Stomach smooth muscle (tissue), 2 donors: Measurements from ENCODE around the gene WDCP.
A peak's percentile ranks its signal among the peaks of the same experiment; 100 is the strongest.
"Not testable (repeated sequence)": the region's sequence is repeated elsewhere in the genome, so short reads cannot be mapped to it uniquely, and the experiment has no call there.

Source experiments
- H3K27ac ChIP-seq: one replicate; pipeline ENCODE4 v1.7.0; 2013; ENCODE audit warnings: mild to moderate bottlenecking, low read length, inconsistent platforms
- H3K27me3 ChIP-seq, 2 donors: one replicate each; pipeline ENCODE4 v1.7.0; 2013; ENCODE audit warnings: low read length in 2 of 2; ENCODE audit not compliant: insufficient read depth in 2 of 2, control insufficient read depth in 1 of 2
- H3K36me3 ChIP-seq, 2 donors: one replicate each; pipeline ENCODE4 v1.7.0; 2013; ENCODE audit warnings: low read length in 2 of 2; ENCODE audit not compliant: control insufficient read depth in 2 of 2, insufficient read depth in 2 of 2
- H3K4me1 ChIP-seq: one replicate; pipeline ENCODE4 v1.7.0; 2013; ENCODE audit warnings: low read length; ENCODE audit not compliant: control insufficient read depth, insufficient read depth
- H3K4me3 ChIP-seq, 2 donors: one replicate each; pipeline ENCODE4 v1.7.0; 2013; ENCODE audit warnings: low read length in 2 of 2
- H3K9ac ChIP-seq, 2 donors: one replicate each; pipeline ENCODE4 v1.7.0; 2013; ENCODE audit warnings: low read length in 2 of 2, mild to moderate bottlenecking in 1 of 2
- H3K9me3 ChIP-seq, 2 donors: one replicate each; pipeline ENCODE4 v1.7.0; 2013; ENCODE audit warnings: low read length in 2 of 2; ENCODE audit not compliant: control insufficient read depth in 2 of 2
- donor health status: healthy.
- donor health status: Pancreatic carcinoma.

WDCP gene

GRCh38 chr2:24045511-24046508 is 1.4 kb downstream of the WDCP start:
- Histone ChIP-seq H3K4me3 (peak overlapping the region; percentile 91 to 98), H3K4me1 (peaks cover 19% of the 10 kb centered on the region), H3K9ac (peak overlapping the region in 1 of 2 donors; percentile 23), H3K27ac (no peak overlapping the region), H3K9me3 (no peaks in the 10 kb centered on the region), H3K27me3 (peaks cover 0 to 7% of the 10 kb centered on the region in 2 donors), H3K36me3 (no peaks in the 10 kb centered on the region)

GRCh38 chr2:24043133-24043532 is 4.1 kb downstream of the WDCP start:
- not testable (repeated sequence) for H3K27ac ChIP-seq, H3K9me3 ChIP-seq, H3K4me3 ChIP-seq, H3K27me3 ChIP-seq, H3K4me1 ChIP-seq, H3K9ac ChIP-seq
- H3K36me3 ChIP-seq = peaks cover 11 to 12% of the 10 kb centered on the region in 2 donors

DNA sequence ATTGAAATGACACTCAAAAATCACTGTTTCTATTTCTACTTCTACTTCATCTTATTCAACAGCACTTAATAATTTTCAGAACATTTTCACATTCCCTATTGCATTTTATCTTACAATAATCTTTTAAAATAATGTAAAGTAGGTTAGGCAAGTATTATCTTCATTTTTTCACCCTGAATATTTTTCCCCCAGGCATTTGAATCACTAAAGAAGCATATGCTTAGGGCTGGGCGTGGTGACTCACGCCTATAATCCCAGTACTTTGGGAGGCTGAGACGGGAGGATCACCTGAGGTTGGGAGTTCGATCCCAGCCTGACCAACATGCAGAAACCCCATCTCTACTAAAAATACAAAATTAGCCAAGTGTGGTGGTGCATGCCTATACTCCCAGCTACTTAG is 6.7 kb downstream of the WDCP start:
- peaks cover 20% of the 10 kb centered on the region in 2 donors for H3K36me3 ChIP-seq
- no peaks in the 10 kb centered on the region for H3K9me3 ChIP-seq
- no peaks in the 10 kb centered on the region for H3K4me1 ChIP-seq
- H3K4me3 ChIP-seq = no peak overlapping the region
- H3K9ac ChIP-seq = no peak overlapping the region
- H3K27me3 ChIP-seq = no peaks in the 10 kb centered on the region
- H3K27ac ChIP-seq = no peak overlapping the region

DNA sequence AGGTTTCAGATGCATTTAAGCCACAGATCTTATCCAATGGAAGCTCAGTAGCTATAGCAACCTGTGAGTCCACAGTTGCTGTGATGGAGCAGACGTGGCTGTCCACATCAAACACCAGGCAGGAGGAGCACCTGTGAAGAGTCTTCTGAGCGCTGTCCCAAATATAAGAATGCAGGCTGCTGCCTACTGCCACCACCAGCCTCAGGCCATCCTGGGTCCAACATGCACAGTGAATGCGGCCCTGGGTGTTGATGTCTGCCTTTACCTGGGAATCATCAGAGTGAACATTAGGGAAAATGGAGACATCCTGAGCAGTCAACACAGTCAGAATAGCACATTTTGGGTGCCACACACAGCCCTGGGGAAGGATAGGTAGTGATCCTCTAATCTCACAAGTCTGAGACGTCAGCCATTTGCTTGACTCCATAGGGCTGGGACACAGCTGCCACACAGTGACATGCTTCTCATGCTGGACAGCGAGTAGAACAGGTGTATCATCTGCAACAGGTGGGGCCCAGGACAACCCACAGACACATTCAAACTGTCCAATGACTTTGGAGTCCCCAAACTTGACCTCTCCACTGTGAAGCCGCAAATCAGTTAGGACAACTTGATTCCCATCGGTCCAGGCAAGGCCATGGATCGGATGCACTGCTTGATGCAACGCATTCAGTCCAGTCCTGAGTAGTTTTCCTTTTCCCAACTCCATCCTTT is 8.2 kb downstream of the WDCP start:
- H3K27ac ChIP-seq = no peak overlapping the region
- no peak overlapping the region for H3K4me3 ChIP-seq
- peaks cover 20% of the 10 kb centered on the region in 2 donors for H3K36me3 ChIP-seq
- H3K9me3 ChIP-seq = no peaks in the 10 kb centered on the region
- no peaks in the 10 kb centered on the region for H3K4me1 ChIP-seq
- no peaks in the 10 kb centered on the region for H3K27me3 ChIP-seq
- H3K9ac ChIP-seq = no peak overlapping the region

- no peaks in the 10 kb centered on the region for H3K9me3 ChIP-seq
- H3K27me3 ChIP-seq = no peaks in the 10 kb centered on the region
- no peak overlapping the region for H3K4me3 ChIP-seq
- peaks cover 15 to 31% of the 10 kb centered on the region in 2 donors for H3K36me3 ChIP-seq
- H3K9ac ChIP-seq = no peak overlapping the region
- H3K4me1 ChIP-seq = no peaks in the 10 kb centered on the region
- no peak overlapping the region for H3K27ac ChIP-seq
These were observed 21.0 kb downstream of the WDCP start for GRCh38 chr2:24026233-24026632.

DNA sequence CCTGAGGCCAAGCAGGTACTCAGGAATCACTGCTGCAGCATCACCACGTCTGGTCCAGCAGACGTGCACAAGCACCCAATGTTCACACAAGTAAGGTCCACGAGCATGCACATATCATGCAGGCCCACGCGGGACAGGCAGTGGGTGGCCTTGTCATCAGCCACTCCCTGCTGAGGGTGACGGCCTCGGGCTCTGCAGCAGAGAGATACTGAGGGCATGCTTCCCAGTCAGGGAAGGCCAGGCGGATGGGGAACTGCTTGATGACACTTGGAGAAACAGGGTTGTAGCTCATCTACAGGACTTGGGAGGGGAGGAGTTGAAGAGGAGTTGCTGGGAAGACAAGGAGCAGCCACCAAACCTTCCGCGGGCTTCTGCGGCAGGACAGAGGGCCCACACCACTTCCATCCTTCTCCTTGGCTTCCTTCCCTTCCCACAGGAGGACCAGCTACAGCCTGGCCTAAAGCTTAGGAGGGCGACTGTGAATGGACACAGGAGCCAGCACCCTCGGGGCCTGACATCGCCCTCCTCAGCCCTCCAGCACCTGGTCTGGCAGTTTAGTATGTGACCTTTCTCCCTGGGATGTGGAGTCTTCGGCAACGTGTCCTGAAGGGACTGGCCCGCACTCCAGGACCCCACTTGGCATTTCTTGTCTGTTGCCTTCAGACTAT is 22.1 kb downstream of the WDCP start:
- H3K9ac ChIP-seq = no peak overlapping the region

GRCh38 chr2:24024018-24024417 is 23.2 kb downstream of the WDCP start:
- no peak overlapping the region for H3K27ac ChIP-seq
- H3K4me1 ChIP-seq = no peaks in the 10 kb centered on the region
- no peaks in the 10 kb centered on the region for H3K9me3 ChIP-seq
- H3K4me3 ChIP-seq = no peak overlapping the region
- H3K36me3 ChIP-seq = peaks cover 2 to 15% of the 10 kb centered on the region in 2 donors
- no peak overlapping the region for H3K9ac ChIP-seq
- no peaks in the 10 kb centered on the region for H3K27me3 ChIP-seq

More for the DNA sequence above, 22.1 kb downstream of the WDCP start:
- no peaks in the 10 kb centered on the region for H3K27me3 ChIP-seq
- no peaks in the 10 kb centered on the region for H3K9me3 ChIP-seq
- no peak overlapping the region for H3K27ac ChIP-seq
- peaks cover 9 to 24% of the 10 kb centered on the region in 2 donors for H3K36me3 ChIP-seq
- no peak overlapping the region for H3K4me3 ChIP-seq
- no peaks in the 10 kb centered on the region for H3K4me1 ChIP-seq

DNA sequence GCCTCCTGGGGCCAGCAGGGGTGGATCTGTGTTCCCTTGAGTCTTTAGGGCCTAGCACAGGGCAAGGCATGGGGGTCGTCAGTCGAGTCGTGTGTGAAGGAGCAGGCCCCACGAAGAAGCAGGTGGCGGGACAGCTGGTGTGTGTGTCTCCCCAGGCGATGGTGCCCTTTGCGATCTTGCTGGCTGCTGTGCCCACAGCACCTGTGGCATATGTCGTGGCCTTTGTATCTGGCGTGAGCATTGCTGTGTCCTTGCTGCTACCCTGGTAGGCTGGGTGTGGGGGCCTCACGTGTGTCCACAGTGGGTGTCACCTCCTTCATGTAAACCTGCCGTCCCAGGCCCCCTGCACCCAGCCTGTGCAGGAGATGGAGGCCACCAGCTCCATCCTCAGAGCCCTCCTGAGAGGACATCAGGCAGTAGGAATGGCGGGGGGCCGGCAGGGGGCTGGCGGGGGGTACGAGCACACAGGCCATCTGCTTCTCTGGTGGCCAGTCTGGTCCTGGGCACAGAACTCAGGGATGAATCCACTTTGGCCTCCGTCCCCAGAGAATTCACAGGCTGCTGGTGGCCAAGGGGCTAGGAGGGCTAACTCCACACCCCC is 24.1 kb downstream of the WDCP start:
- H3K36me3 ChIP-seq = peaks cover 0 to 14% of the 10 kb centered on the region in 2 donors
- H3K4me1 ChIP-seq = no peaks in the 10 kb centered on the region
- H3K9ac ChIP-seq = no peak overlapping the region
- no peak overlapping the region for H3K27ac ChIP-seq
- no peak overlapping the region for H3K4me3 ChIP-seq
- H3K9me3 ChIP-seq = no peaks in the 10 kb centered on the region
- no peaks in the 10 kb centered on the region for H3K27me3 ChIP-seq

- H3K9me3 ChIP-seq = no peaks in the 10 kb centered on the region
- H3K36me3 ChIP-seq = peaks cover 0 to 14% of the 10 kb centered on the region in 2 donors
- no peak overlapping the region for H3K27ac ChIP-seq
- no peaks in the 10 kb centered on the region for H3K27me3 ChIP-seq
- no peaks in the 10 kb centered on the region for H3K4me1 ChIP-seq
- no peak overlapping the region for H3K9ac ChIP-seq
- H3K4me3 ChIP-seq = no peak overlapping the region
These were observed 24.7 kb downstream of the WDCP start for GRCh38 chr2:24022324-24022974.
